Ramos (cell line): Measurements from ENCODE around the gene SPATA31D3.
"Not testable (repeated sequence)": the region's sequence is repeated elsewhere in the genome, so short reads cannot be mapped to it uniquely, and the experiment has no call there.

ENCODE experiments used
- in situ Hi-C: fragments of 300-500 bp; cut with MboI; formaldehyde crosslinking; loops from one replicate; pipeline ENCODE4 v1.14.3; 2022; ENCODE audit warnings: low sequenced_read_pairs; ENCODE audit not compliant: unreplicated experiment

Gene SPATA31D3

DNA sequence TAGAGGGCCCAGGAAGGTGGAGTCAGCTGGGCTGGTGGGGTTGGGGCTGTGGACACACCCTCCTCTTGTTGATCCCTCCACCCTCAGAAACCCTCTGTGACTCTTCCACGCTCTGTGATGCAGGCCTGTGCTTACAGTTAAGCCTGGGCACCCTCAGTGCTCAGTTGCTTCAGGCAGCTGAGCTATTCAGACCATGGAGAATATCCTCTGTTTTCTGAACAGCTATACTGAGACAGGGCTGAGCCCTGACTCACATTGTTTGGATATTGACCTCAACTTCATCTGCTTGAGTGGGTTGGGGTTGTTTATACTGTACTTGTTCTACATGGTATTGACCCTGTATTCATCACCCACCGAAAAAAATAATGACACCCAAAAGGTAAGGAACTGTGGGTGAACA lies at the start of gene SPATA31D3:
TSS of gene SPATA31D3 (plus strand) at position 108 of the 400 bp plus-strand sequence. CDS start at position 194, 86 bp downstream.
- in situ Hi-C loops: not testable (repeated sequence)

GRCh38 chr9:81893929-81894328 lies 49.4 kb upstream of the SPATA31D3 start:
- in situ Hi-C loops: no loop called here

DNA sequence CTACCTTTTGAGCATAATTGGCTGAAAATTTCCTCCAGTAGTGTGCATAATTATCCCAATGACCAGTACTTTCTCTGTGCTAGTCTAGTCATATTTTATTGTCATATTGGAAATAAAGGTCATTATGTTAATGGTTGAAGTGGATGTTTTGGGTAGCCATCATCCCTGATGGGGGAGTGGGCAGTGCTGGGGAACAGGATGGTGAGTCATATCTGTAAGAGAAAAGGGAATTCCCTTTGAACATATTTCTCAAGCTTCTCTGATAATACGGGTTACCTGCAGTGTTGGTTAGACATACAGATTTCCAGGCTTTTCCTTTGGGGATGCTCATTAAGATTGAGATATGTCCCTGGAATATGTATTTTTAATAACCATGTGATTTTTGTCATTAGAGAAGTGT lies 48.4 kb upstream of the SPATA31D3 start:
- in situ Hi-C loops: no loop called here

DNA sequence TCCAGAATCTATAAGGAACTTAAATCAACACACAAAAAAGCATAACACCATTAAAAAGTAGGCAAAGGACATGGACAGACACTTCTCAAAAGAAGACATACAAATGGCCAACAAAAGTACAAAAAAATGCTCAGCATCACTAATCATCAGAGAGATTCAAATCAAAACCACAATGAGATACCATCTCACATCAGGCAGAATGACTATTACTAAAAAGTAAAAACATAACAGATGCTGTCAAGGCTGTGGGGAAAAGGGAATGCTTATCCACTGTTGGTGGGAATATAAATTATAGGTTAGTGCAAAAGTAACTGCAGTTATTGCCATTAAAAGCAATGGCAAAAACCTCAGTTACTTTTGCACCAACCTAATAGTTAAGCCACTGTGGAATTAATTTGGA lies 47.2 kb upstream of the SPATA31D3 start:
- in situ Hi-C loops: no loop called here

DNA sequence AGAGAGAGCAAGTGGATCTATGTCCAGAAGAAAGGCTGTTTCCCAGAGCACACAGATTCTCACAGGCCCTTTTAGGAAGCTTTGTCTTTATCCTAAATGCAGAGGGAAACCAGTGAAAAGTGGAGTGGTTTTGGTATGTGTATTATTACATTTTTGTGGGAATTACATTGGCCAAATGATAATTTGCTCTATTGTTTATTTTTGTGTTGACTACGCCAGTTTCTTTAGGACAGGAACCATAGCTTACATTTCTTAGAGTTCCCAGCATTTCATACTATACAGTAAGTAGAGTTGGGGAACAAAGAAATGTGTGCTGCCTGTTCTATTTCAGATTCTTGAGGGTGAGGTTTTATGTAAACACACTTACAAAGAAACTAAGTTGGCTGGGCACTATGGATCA lies 44.4 kb upstream of the SPATA31D3 start:
- in situ Hi-C loops: no loop called here

GRCh38 chr9:81902196-81902595 lies 41.1 kb upstream of the SPATA31D3 start:
- in situ Hi-C loops: no loop called here

DNA sequence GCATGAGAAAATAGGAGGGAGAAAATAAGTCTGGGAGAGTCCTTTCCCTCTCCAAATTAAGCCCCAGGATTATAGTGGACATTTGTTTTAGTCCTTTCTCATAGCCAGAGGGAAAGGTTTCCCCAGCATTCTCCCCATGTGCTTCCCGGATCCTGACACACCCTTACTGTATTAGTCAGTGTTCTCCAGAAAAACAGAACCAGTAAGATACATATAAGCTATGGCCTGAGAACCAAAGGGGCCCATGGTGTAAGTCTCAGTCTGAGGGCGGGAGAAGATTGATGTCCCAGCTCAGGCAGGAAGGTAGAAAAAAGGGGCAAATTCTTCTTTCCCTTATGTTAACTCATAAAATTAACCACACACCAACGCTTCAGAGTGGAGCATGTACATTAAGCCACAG lies 40.7 kb upstream of the SPATA31D3 start:
- in situ Hi-C loops: no loop called here

- in situ Hi-C loops: no loop called here
These were observed 36.6 kb upstream of the SPATA31D3 start for GRCh38 chr9:81906671-81907070.

- in situ Hi-C loops: no loop called here
These were observed 31.2 kb upstream of the SPATA31D3 start for GRCh38 chr9:81912135-81912534.

DNA sequence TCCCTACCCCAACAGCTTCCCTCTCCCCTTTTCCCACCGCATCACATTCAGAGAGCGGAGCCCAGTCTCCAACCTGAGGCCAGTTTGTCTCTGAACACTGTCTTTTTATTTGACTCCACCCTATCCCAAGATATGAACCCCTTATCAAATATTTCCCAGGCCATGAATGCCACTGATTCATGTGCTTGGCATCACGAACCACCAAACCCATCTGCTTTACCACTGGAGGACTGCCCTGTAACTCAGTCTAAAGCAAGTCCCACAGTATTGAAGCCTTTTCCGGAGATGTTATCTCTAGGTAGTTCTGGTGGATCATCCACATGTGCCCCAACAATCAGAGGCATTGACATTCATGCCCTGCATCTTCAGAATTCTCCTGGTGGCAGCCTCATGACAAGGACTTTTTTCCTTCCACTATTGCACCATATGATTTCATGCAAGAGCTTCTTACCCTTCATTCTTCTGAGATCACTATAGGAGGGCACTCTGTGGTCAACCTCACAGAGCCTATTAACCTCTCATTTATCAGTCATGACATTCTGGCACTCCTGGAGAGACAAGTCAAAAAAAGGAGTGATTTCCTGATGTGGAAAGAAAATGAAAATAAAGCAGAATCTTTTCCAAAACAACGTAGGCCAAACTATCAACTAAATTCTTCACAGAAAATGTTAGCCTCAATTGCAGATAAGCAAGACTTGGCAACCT lies 27.3 kb upstream of the SPATA31D3 start:
- in situ Hi-C loops: no loop called here

DNA sequence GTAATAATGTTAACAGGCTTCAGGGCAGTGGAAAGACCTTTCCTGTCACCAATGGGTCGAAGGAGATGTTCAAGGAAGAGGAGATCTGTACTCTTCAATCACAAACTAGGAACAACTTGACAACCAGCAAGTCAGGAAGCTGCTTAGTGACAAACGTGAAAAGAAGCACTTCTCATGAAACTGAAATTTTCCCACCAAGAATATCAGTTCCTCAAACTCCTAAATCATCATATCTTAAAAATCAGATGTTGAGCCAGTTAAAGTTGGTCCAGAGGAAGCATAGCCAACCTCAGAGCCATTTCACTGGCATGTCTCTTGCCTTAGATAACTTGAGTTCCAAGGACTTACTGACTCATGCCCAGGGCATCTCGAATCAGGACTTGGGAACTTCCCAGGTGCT lies 24.8 kb upstream of the SPATA31D3 start:
- in situ Hi-C loops: not testable (repeated sequence)

DNA sequence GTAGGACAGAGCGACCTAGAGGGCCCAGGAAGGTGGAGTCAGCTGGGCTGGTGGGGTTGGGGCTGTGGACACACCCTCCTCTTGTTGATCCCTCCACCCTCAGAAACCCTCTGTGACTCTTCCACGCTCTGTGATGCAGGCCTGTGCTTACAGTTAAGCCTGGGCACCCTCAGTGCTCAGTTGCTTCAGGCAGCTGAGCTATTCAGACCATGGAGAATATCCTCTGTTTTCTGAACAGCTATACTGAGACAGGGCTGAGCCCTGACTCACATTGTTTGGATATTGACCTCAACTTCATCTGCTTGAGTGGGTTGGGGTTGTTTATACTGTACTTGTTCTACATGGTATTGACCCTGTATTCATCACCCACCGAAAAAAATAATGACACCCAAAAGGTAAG lies 15.0 kb upstream of the SPATA31D3 start, which contains the start of gene SPATA31D4:
TSS of gene SPATA31D4 (plus strand) at position 124 of the 400 bp plus-strand sequence. CDS start at position 210, 86 bp downstream.
- in situ Hi-C loops: not testable (repeated sequence)

DNA sequence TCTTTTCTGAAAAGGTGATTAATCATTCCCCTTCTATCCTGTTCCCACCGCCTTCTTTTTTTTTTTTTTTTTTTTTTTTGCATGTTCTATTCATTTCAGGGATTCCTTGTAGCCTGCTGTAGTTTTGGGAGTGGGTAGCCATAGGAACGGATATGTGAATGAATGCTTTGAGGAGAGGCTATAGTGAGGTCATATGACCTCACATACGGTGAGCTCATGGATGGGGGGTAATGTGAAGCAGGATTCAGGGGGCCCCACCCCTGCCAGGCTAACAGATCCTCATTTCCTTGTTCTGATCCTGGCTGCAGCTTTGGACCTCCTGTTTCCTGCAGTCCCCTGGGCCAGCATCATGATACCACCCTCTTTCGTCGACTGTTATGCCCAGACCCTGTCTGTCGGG lies 13.2 kb upstream of the SPATA31D3 start:
- in situ Hi-C loops: not testable (repeated sequence)

DNA sequence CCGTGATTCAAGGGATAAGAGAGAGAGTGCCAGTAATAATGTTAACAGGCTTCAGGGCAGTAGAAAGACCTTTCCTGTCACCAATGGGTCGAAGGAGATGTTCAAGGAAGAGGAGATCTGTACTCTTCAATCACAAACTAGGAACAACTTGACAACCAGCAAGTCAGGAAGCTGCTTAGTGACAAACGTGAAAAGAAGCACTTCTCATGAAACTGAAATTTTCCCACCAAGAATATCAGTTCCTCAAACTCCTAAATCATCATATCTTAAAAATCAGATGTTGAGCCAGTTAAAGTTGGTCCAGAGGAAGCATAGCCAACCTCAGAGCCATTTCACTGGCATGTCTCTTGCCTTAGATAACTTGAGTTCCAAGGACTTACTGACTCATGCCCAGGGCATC lies 9.8 kb upstream of the SPATA31D3 start:
- in situ Hi-C loops: not testable (repeated sequence)

DNA sequence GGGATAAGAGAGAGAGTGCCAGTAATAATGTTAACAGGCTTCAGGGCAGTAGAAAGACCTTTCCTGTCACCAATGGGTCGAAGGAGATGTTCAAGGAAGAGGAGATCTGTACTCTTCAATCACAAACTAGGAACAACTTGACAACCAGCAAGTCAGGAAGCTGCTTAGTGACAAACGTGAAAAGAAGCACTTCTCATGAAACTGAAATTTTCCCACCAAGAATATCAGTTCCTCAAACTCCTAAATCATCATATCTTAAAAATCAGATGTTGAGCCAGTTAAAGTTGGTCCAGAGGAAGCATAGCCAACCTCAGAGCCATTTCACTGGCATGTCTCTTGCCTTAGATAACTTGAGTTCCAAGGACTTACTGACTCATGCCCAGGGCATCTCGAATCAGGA lies 5.3 kb downstream of the SPATA31D3 start:
- in situ Hi-C loops: not testable (repeated sequence)

- in situ Hi-C loops: no loop called here
These were observed 9.8 kb downstream of the SPATA31D3 start for GRCh38 chr9:81953096-81953495.

- in situ Hi-C loops: no loop called here
These were observed 12.3 kb downstream of the SPATA31D3 start for GRCh38 chr9:81955625-81956024.

DNA sequence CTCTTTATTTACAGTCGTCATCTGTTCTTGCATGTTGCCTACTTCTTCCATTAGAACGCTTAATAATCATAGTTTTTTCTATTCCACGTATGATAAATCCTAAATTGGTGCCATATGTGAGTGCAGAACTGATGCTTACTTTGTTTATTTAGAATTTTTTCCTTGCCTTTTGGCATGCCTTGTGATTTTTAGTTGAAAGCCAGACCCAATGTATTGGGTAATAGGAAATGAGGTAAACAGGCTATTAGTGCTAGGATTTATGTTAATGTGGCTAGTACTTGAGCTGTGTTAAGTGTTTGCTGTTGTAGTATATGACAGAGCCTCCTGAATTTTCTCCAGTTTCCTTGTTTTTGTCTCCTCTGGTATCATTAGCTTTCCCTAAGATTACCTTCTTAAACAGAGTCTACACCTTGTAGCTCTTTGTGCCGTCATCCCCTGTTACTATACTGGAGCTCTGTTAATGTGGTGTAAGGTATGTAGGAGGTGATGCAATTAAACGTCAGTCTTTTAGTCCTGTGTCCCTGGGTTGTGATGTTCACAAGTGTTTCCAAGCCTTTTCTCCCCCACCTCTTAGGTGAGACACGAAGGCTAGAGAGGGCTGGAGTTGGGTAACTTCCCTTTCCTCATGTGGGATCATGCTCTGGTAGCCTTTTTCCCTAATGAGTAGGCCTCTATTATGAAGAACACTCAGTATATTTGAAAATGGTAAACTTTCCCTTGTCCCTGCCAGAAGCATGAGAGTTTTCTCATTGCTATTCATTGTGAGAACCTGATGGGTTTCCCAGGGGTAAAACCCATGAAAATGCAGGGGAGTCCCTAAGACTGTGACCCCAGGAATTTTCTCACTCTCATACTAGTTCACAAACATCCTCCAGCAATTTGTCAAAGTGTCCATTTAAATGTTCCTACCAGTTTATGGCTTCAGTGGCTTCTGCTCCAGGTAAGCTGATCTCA lies 21.2 kb downstream of the SPATA31D3 start:
- in situ Hi-C loops: no loop called here

DNA sequence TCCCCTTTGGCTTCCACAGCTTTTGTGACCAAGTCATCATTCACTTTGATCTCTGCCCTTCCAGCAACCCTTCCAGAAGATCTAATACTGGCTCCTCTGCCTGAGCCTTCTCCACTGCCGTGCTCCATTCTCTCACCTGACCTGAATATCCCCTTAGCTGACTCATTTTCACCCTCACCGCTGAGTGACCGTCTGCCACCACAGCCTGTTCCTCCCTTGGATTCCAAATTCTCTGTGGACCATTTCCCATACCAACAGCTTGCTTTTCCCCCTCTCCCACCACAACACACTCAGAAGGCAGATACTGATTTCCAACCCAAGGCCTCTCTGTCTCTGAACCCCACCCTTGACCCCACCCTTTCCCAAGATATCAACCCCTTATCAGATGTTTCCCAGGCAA lies 24.7 kb downstream of the SPATA31D3 start:
- in situ Hi-C loops: no loop called here

- in situ Hi-C loops: no loop called here
These were observed 26.7 kb downstream of the SPATA31D3 start for GRCh38 chr9:81969971-81970370.

GRCh38 chr9:81971727-81972126 lies 28.4 kb downstream of the SPATA31D3 start:
- in situ Hi-C loops: no loop called here
